ENCODE results near the gene RUNX2. TPM values are rescaled to one million over a fixed set of nuclear protein-coding genes. Genes with fewer than 3 reads are reported as not detected.

The RUNX2 gene
- total RNA-seq, 1 experiment from 2014 or later: 7.0 TPM

DNA sequence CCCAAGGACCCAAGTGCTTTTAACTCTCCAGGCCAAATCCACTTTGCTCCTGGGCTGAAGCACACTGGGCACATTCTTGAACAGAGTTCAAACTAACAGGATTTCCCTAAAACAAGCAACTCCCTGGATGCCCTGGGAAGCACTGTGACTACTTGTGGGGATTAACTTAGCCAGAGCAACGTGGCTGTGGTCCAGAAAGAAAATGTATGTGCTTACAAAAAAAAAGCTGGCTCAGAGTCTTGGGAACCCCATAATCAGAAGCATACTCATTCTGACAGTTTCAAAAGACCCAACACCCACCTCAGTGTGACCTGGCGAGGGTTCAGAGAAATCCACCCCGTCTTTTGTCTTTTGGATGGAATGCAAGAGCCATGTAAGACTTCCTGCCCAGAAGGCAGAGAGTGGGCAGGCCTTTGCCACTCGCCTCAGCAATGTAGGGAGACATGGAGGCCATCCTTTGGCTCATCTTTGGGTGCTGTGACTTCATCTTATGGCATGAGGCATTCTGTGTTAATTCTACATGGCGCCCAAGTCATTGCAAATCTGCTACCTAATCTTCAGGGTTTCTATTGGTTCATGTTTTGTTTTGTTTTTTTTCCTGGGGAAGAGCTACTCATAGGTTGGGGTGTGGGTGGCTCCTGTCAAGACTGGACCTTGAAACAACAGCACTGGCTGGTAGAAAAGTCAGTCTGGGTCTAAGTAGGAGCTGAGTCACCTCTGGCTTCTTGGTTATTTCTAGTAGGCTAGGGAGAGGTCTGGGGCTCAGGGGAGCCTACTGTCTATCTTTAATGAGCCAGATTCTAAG is 298.2 kb downstream of the RUNX2 start:
- H3K9me3 ChIP-seq (ENCODE audit: control insufficient read depth, insufficient read depth, low read depth, low read length): no peaks in the 10 kb centered on the region

DNA sequence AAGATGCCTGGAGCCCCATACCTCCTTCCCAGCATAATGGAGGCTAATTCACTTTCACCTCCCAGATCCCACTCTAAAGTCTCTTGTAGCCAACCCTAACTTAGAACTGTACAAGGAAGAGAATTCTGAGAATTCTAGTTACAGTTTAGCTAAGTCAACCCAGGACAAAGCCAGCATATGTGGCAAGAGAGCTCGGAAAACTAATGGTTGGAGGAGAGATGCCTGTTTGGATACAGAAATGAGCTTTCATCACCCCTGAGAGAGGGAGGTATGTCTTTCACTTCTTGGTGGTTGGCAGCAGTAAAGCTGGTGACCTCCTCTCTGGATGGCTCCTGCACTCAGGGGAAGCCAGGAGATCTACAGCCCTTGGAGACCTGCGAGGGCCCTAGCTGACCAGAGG is 302.2 kb downstream of the RUNX2 start:
- no peaks in the 10 kb centered on the region for H3K4me1 ChIP-seq (ENCODE audit: control insufficient read depth, insufficient read depth, low read length)
- H3K36me3 ChIP-seq (ENCODE audit: control insufficient read depth, insufficient read depth, low read length): no peaks in the 10 kb centered on the region
- no peaks in the 10 kb centered on the region for H3K27me3 ChIP-seq (ENCODE audit: control insufficient read depth, insufficient read depth, low read length)
- intact Hi-C loops (cut with micrococcal nuclease; ENCODE audit: unreplicated experiment) (no loop called here), in situ Hi-C loops (cut with HindIII; ENCODE audit: low pct_unique_long_range_greater_than_20kb, low sequenced_read_pairs) (no loop called here)
- no TSS peak for BruUV-seq (replicated peaks)
- ChIA-PET CTCF (no interaction called here), POLR2A (no interaction called here)
- DNase-seq (ENCODE audit: low read depth, low spot score) (no peak), ATAC-seq (no peak)
- H3K9me3 ChIP-seq (ENCODE audit: control insufficient read depth, insufficient read depth, low read depth, low read length): no peaks in the 10 kb centered on the region
- H3K4me3 ChIP-seq (ENCODE audit: low read depth in 2 of 2, low read length in 2 of 2): no peak overlapping the region
- TF ChIP-seq REST (IDR thresholded peaks at IDR 0.05; ENCODE audit: insufficient read depth in 1 of 2, low read depth in 2 of 2, low read length in 1 of 2) (no peak), CTCF (IDR thresholded peaks at IDR 0.05) (no peak), TCF7L2 (IDR thresholded peaks at IDR 0.05; ENCODE audit: low read depth, low read length) (no peak), SIN3A (IDR thresholded peaks at IDR 0.05; ENCODE audit: borderline replicate concordance, insufficient read depth, low read depth, low read length) (no peak), POLR2AphosphoS5 (IDR thresholded peaks at IDR 0.05; ENCODE audit: low read depth, low read length) (no peak)
- H3K27ac ChIP-seq (ENCODE audit: low read length): no peak overlapping the region

More for the DNA sequence above, 298.2 kb downstream of the RUNX2 start:
- DNase-seq (ENCODE audit: low read depth, low spot score) (no peak), ATAC-seq (no peak)
- intact Hi-C loops (cut with micrococcal nuclease; ENCODE audit: unreplicated experiment) (no loop called here), in situ Hi-C loops (cut with HindIII; ENCODE audit: low pct_unique_long_range_greater_than_20kb, low sequenced_read_pairs) (no loop called here)
- POLR2A ChIA-PET: no interaction called here
- TF ChIP-seq SIN3A (IDR thresholded peaks at IDR 0.05; ENCODE audit: borderline replicate concordance, insufficient read depth, low read depth, low read length) (no peak), POLR2AphosphoS5 (IDR thresholded peaks at IDR 0.05; ENCODE audit: low read depth, low read length) (no peak), TCF7L2 (IDR thresholded peaks at IDR 0.05; ENCODE audit: low read depth, low read length) (no peak), CTCF (IDR thresholded peaks at IDR 0.05) (no peak), REST (IDR thresholded peaks at IDR 0.05; ENCODE audit: insufficient read depth in 1 of 2, low read depth in 2 of 2, low read length in 1 of 2) (no peak)
- Histone ChIP-seq H3K4me1 (ENCODE audit: control insufficient read depth, insufficient read depth, low read length) (no peaks in the 10 kb centered on the region), H3K27ac (ENCODE audit: low read length) (no peak overlapping the region), H3K27me3 (ENCODE audit: control insufficient read depth, insufficient read depth, low read length) (no peaks in the 10 kb centered on the region), H3K36me3 (ENCODE audit: control insufficient read depth, insufficient read depth, low read length) (no peaks in the 10 kb centered on the region), H3K4me3 (ENCODE audit: low read depth in 2 of 2, low read length in 2 of 2) (no peak overlapping the region)
- CTCF ChIA-PET: no interaction called here
- BruUV-seq (replicated peaks): no TSS peak
